ENCODE results near the gene NPR1. TPM values are rescaled to one million over a fixed set of nuclear protein-coding genes. Genes with fewer than 3 reads are reported as not detected.

Gene NPR1
- total and polyA plus RNA-seq, 4 donors = 16.7 to 98.9 (median 46.8) TPM

GRCh38 chr1:153633754-153634665, 44.5 kb upstream of the NPR1 start, which contains the start of gene CHTOP:
CHTOP (plus strand) TSS chr1:153634066; CDS start chr1:153636589, 2,523 bp downstream.
- Histone ChIP-seq H3K4me3 (peak within 1 kb of the TSS; percentile 87), H3K4me1 (ENCODE audit: control insufficient read depth in 5 of 5, insufficient read depth in 5 of 5, low read length in 5 of 5) (peaks cover 0 to 16% (median 15%) of the 10 kb centered on the region in 5 donors), H3K9me3 (ENCODE audit: control insufficient read depth in 4 of 4, insufficient read depth in 3 of 4, low read length in 3 of 4) (no peaks in the 10 kb centered on the region), H3K27ac (ENCODE audit: low read depth in 1 of 2, low read length in 1 of 2) (peak within 1 kb of the TSS; percentile 98 to 99), H3K36me3 (ENCODE audit: control insufficient read depth in 4 of 4, insufficient read depth in 4 of 4, low read length in 4 of 4) (peaks cover 16 to 28% (median 22%) of the 10 kb centered on the region in 4 donors), H3K9ac (ENCODE audit: insufficient read depth in 1 of 2, low read length in 2 of 2) (peak within 1 kb of the TSS; percentile 98 to 100), H3K27me3 (ENCODE audit: control insufficient read depth in 3 of 3, insufficient read depth in 3 of 3, low read length in 2 of 3) (no peaks in the 10 kb centered on the region)
- ATAC-seq (ENCODE audit: insufficient read depth, low FRiP score) (peak; percentile 96), DNase-seq (peak; percentile 98 to 99 (median 99))
- no peak for TF ChIP-seq CTCF (IDR thresholded peaks at IDR 0.05; ENCODE audit: control extremely low read depth, extremely low read depth)
- WGBS, 2 donors = 2 to 4% methylated on average over 62 to 65 of the region's 65 CpGs

DNA sequence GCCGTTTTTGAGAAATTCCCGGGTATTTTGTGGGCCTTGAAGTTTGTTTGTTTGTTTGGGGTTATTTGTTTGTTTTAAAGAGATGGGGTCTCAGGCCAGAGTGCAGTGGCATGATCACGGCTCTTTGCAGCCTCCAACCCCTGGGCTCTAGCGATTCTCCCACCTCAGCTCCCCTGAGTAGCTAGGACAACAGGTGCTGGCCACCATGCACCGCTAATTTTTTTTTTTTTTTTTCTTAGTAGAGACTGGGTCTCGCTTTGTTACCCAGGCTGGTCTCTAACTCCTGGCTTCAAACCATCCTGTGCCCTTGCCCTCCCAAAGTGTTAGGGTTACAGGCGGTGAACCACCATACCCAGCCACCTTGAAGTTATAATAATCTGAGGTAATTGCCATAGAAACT, 42.6 kb upstream of the NPR1 start:
- no peaks in the 10 kb centered on the region for H3K27me3 ChIP-seq (ENCODE audit: control insufficient read depth in 3 of 3, insufficient read depth in 3 of 3, low read length in 2 of 3)
- H3K4me1 ChIP-seq (ENCODE audit: control insufficient read depth in 5 of 5, insufficient read depth in 5 of 5, low read length in 5 of 5) = peaks cover 0 to 12% (median 9%) of the 10 kb centered on the region in 5 donors
- DNase-seq (no peak), ATAC-seq (ENCODE audit: insufficient read depth, low FRiP score) (no peak)
- no peak overlapping the region for H3K9ac ChIP-seq (ENCODE audit: insufficient read depth in 1 of 2, low read length in 2 of 2)
- TF ChIP-seq CTCF (IDR thresholded peaks at IDR 0.05; ENCODE audit: control extremely low read depth, extremely low read depth) = no peak
- H3K36me3 ChIP-seq (ENCODE audit: control insufficient read depth in 4 of 4, insufficient read depth in 4 of 4, low read length in 4 of 4) = peaks cover 19 to 38% (median 31%) of the 10 kb centered on the region in 4 donors
- H3K4me3 ChIP-seq = no peak overlapping the region
- peak overlapping the region; percentile 40 to 84 for H3K27ac ChIP-seq (ENCODE audit: low read depth in 1 of 2, low read length in 1 of 2)
- no peaks in the 10 kb centered on the region for H3K9me3 ChIP-seq (ENCODE audit: control insufficient read depth in 4 of 4, insufficient read depth in 3 of 4, low read length in 3 of 4)
- 87 to 92% methylated on average over 7 of the region's 7 CpGs for WGBS, 2 donors

DNA sequence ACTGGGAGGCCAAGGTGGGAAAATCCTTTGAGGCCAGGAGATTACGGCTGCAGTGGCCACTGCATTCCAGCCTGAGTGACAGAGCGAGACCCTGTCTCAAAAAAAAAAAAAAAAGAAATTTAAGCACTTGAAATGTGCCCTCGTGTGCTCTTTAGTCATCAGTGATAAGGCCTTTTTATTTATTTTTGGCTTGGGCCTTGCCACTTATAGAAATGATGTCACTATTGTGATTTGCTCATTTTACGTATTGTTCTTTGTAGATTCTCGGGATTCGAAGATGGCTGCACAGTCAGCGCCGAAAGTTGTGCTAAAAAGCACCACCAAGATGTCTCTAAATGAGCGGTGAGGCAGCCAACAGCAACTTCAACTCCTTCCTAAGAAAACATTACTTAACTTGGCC, 42.2 kb upstream of the NPR1 start:
- Histone ChIP-seq H3K27ac (ENCODE audit: low read depth in 1 of 2, low read length in 1 of 2) (peak overlapping the region in 1 of 2 donors; percentile 84), H3K9me3 (ENCODE audit: control insufficient read depth in 4 of 4, insufficient read depth in 3 of 4, low read length in 3 of 4) (no peaks in the 10 kb centered on the region), H3K4me1 (ENCODE audit: control insufficient read depth in 5 of 5, insufficient read depth in 5 of 5, low read length in 5 of 5) (peaks cover 0 to 15% (median 9%) of the 10 kb centered on the region in 5 donors), H3K36me3 (ENCODE audit: control insufficient read depth in 4 of 4, insufficient read depth in 4 of 4, low read length in 4 of 4) (peaks cover 19 to 42% (median 33%) of the 10 kb centered on the region in 4 donors), H3K4me3 (no peak overlapping the region), H3K9ac (ENCODE audit: insufficient read depth in 1 of 2, low read length in 2 of 2) (no peak overlapping the region), H3K27me3 (ENCODE audit: control insufficient read depth in 3 of 3, insufficient read depth in 3 of 3, low read length in 2 of 3) (no peaks in the 10 kb centered on the region)
- DNase-seq (no peak), ATAC-seq (ENCODE audit: insufficient read depth, low FRiP score) (no peak)
- WGBS, 2 donors = 91 to 92% methylated on average over 9 of the region's 9 CpGs
- TF ChIP-seq CTCF (IDR thresholded peaks at IDR 0.05; ENCODE audit: control extremely low read depth, extremely low read depth) = no peak
